Hepatocyte (in vitro differentiated cells): ENCODE results near the gene UCHL3. TPM values are rescaled to one million over a fixed set of nuclear protein-coding genes. Genes with fewer than 3 reads are reported as not detected.

ENCODE experiments used
- DNase-seq: peaks from one replicate; pipeline ENCODE4 v3.0.0-alpha.2; 2016; ENCODE audit warnings: low spot score
- H2AFZ ChIP-seq: fragments of 200-600 bp; sonication (generic); 2 replicates; pipeline ENCODE4 v1.6.0; 2016; ENCODE audit warnings: antibody characterized with exemption, mild to moderate bottlenecking
- H3K27ac ChIP-seq: fragments of 200-600 bp; sonication (generic); 2 replicates; pipeline ENCODE4 v1.5.1; 2016; ENCODE audit warnings: mild to moderate bottlenecking
- H3K27me3 ChIP-seq: fragments of 200-600 bp; sonication (generic); 2 replicates; pipeline ENCODE4 v1.6.1; 2016
- H3K36me3 ChIP-seq: fragments of 200-600 bp; sonication (generic); replicated peaks from 2 replicates; pipeline ENCODE4 v1.5.1; 2016; ENCODE audit warnings: low read depth; ENCODE audit not compliant: insufficient read depth
- H3K4me1 ChIP-seq: fragments of 200-600 bp; sonication (generic); 2 replicates; pipeline ENCODE4 v1.5.1; 2016; ENCODE audit warnings: mild to moderate bottlenecking, moderate library complexity; ENCODE audit not compliant: insufficient read depth
- H3K4me2 ChIP-seq: fragments of 200-600 bp; sonication (generic); 2 replicates; pipeline ENCODE4 v1.6.0; 2016
- H3K4me3 ChIP-seq: fragments of 200-600 bp; sonication (generic); 2 replicates; pipeline ENCODE4 v1.5.1; 2016; ENCODE audit warnings: mild to moderate bottlenecking
- H3K79me2 ChIP-seq: fragments of 200-600 bp; sonication (generic); 2 replicates; pipeline ENCODE4 v1.6.0; 2017; ENCODE audit warnings: mild to moderate bottlenecking
- H3K9me2 ChIP-seq: fragments of 200-600 bp; sonication (generic); replicated peaks from 2 replicates; pipeline ENCODE4 v1.6.0; 2017; ENCODE audit warnings: mild to moderate bottlenecking; ENCODE audit not compliant: insufficient read depth
- H3K9me3 ChIP-seq: fragments of 200-600 bp; sonication (generic); 2 replicates; pipeline ENCODE4 v1.5.1; 2016; ENCODE audit warnings: low read depth, mild to moderate bottlenecking
- H4K20me1 ChIP-seq: fragments of 200-600 bp; sonication (generic); 2 replicates; pipeline ENCODE4 v1.6.0; 2016; ENCODE audit warnings: mild to moderate bottlenecking; ENCODE audit not compliant: insufficient read depth, poor library complexity, severe bottlenecking
- EZH2 ChIP-seq: fragments of 200-600 bp; sonication (generic); IDR thresholded peaks from 2 replicates; pipeline ENCODE4 v1.6.1; 2016; ENCODE audit warnings: antibody characterized with exemption, mild to moderate bottlenecking, borderline replicate concordance
- EZH2phosphoT487 ChIP-seq: fragments of 200-600 bp; sonication (generic); IDR thresholded peaks from one replicate; pipeline ENCODE4 v1.6.1; 2018; ENCODE audit warnings: antibody characterized with exemption, mild to moderate bottlenecking, low read depth, moderate library complexity; ENCODE audit not compliant: unreplicated experiment, severe bottlenecking
- WGBS: methylation state at CpG from one replicate; pipeline ENCODE4 v1.1.6; 2016; ENCODE audit warnings: low lambda C conversion rate; ENCODE audit errors: missing lambda C conversion rate; 5-methylcytosine and 5-hydroxymethylcytosine counted together
- polyA plus RNA-seq: library from polyadenylated mRNA; unstranded; fragments of >200 nt; fragmentation: Nextera tagmentation; extraction: Ambion mirVana; gene quantifications from 2 replicates; pipeline ENCODE4 v1.2.1, GENCODE V29; 2016
- total RNA-seq: library from RNA; depleted of rRNA; stranded (reverse); fragments of >200 nt; gene quantifications from 2 replicates; pipeline ENCODE4 v1.2.3, GENCODE V29; 2014
- TF ChIP-seq, protein P1 (sequence below): fragments of 200-600 bp; sonication (generic); IDR thresholded peaks from 2 replicates; pipeline ENCODE4 v1.5.1; 2016; ENCODE audit warnings: antibody characterized with exemption, mild to moderate bottlenecking; ENCODE audit not compliant: poor library complexity

UCHL3 gene
- total RNA-seq (42.0 and 42.3 TPM in 2 replicates), polyA plus RNA-seq (76.8 and 77.5 TPM in 2 replicates)

DNA sequence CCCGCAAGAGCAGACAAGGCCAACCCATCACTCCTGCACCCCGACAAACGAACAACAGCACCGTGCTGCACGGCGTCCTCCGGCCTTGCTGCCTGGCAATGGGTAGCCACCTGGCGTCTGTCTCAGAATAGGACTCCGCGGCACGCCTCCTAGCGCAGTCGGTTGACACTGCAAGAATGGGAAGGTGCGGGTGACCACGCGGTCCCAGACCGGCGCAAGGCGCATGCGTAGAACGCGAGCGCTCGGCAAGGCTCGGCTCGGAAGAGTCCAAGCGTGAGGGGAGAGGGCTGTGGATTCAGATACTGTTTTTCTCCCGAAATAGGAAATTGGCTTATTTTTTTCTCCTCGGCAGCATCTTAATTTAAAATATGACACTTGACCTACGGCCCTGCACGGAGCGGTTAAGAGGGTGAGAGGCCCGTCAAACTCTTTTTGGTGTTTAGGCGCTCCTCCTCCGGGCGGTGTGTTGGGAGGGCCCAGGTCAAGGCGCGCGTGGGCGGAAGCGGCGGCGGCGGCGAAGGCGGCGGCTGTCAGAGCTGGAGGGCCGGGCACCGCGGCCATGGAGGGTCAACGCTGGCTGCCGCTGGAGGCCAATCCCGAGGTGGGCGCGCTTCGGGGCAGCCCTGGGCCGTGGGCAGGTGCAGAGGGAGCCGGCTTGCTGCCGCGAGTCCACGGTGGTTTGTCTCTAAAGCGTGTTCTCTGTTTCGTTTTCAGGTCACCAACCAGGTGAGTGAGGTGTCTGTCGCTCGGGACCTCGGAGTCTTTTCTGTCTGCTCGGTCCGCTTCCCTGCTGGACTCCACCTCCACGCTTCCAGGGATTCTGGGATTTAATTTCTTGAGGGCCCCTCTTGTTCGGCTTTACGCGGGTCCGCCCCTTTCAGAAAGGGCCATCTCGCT, at the start of gene UCHL3:
UCHL3 (plus strand) TSS at position 530 of the 897 bp plus-strand sequence; CDS start at position 560, 30 bp downstream.
- Histone ChIP-seq H2AFZ (peak within 1 kb of the TSS; percentile 90), H4K20me1 (no peaks in the 10 kb centered on the region), H3K4me2 (peak within 1 kb of the TSS; percentile 77), H3K9me3 (no peaks in the 10 kb centered on the region), H3K4me3 (peak within 1 kb of the TSS; percentile 76), H3K27ac (peak within 1 kb of the TSS; percentile 88), H3K79me2 (peaks cover 34% of the 10 kb centered on the region), H3K4me1 (no peaks in the 10 kb centered on the region), H3K27me3 (no peaks in the 10 kb centered on the region), H3K9me2 (no peaks in the 10 kb centered on the region), H3K36me3 (no peaks in the 10 kb centered on the region)
- peak; percentile 98 for DNase-seq
- under 1% methylated on average over 73 of the region's 74 CpGs for WGBS
- TF ChIP-seq, protein P1, sequence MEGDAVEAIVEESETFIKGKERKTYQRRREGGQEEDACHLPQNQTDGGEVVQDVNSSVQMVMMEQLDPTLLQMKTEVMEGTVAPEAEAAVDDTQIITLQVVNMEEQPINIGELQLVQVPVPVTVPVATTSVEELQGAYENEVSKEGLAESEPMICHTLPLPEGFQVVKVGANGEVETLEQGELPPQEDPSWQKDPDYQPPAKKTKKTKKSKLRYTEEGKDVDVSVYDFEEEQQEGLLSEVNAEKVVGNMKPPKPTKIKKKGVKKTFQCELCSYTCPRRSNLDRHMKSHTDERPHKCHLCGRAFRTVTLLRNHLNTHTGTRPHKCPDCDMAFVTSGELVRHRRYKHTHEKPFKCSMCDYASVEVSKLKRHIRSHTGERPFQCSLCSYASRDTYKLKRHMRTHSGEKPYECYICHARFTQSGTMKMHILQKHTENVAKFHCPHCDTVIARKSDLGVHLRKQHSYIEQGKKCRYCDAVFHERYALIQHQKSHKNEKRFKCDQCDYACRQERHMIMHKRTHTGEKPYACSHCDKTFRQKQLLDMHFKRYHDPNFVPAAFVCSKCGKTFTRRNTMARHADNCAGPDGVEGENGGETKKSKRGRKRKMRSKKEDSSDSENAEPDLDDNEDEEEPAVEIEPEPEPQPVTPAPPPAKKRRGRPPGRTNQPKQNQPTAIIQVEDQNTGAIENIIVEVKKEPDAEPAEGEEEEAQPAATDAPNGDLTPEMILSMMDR = peak; percentile 90
- TF ChIP-seq EZH2phosphoT487 = no peak

DNA sequence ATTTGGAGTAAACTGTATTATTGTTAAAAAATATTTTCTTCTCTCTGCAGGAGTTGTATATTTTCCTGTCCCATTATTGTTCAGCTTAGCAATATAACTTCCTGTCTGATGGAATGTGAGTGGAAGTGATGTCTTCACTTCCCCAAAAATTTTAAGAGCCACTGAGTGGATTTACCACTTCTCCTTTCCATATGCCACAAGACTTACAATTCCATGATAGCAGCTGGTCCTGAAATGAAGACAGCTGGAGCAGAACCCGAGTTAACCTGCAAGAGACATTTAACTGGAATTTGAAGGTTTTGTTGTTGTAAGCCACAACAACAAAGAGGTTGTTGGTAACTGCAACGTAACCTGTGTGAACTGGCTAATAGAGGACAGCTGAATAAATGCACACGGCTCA, 44.3 kb upstream of the UCHL3 start:
- no peaks in the 10 kb centered on the region for H3K36me3 ChIP-seq
- no peaks in the 10 kb centered on the region for H3K9me3 ChIP-seq
- no peaks in the 10 kb centered on the region for H3K79me2 ChIP-seq
- TF ChIP-seq, protein P1 = no peak
- no peak for TF ChIP-seq EZH2
- no peak for TF ChIP-seq EZH2phosphoT487
- no peaks in the 10 kb centered on the region for H3K4me1 ChIP-seq
- H3K4me2 ChIP-seq = no peak overlapping the region
- 84% methylated on average over 3 of the region's 3 CpGs for WGBS
- H3K9me2 ChIP-seq = no peaks in the 10 kb centered on the region
- H3K27me3 ChIP-seq = no peaks in the 10 kb centered on the region
- H4K20me1 ChIP-seq = no peaks in the 10 kb centered on the region
- no peak overlapping the region for H3K27ac ChIP-seq
- DNase-seq = no peak
- H2AFZ ChIP-seq = no peak overlapping the region
- H3K4me3 ChIP-seq = no peak overlapping the region

DNA sequence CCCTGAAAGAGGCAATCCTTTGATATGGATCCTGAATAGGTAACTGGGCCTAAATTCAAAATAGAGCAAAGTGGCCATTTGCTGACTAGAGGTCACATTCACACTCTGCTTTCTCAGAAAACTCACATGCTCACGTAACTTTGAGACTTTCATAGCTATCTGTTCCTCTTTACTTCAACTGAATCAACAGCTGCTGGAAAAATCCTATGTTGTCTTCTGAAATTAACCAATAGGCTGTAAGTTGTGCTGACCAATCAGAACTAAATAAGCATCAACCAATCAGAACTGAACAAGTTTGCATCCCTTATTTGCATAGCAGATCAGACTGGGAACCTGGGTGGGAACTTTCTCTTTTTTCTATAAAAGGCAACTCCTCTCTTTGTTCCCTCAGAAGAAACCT, 43.6 kb upstream of the UCHL3 start:
- Histone ChIP-seq H4K20me1 (no peaks in the 10 kb centered on the region), H3K4me2 (no peak overlapping the region), H3K27ac (no peak overlapping the region), H3K9me2 (no peaks in the 10 kb centered on the region), H3K27me3 (no peaks in the 10 kb centered on the region), H3K9me3 (no peaks in the 10 kb centered on the region), H3K4me3 (no peak overlapping the region), H3K36me3 (no peaks in the 10 kb centered on the region), H2AFZ (no peak overlapping the region), H3K79me2 (no peaks in the 10 kb centered on the region), H3K4me1 (no peaks in the 10 kb centered on the region)
- 100% methylated on average over 1 of the region's 1 CpG for WGBS
- DNase-seq = no peak
- TF ChIP-seq EZH2phosphoT487 (no peak), EZH2 (no peak)
- TF ChIP-seq, protein P1 = no peak
